Measurements from ENCODE around the gene GP5. TPM values are rescaled to one million over a fixed set of nuclear protein-coding genes. Genes with fewer than 3 reads are reported as not detected.

The GP5 gene
- total and polyA plus RNA-seq, 9 of the 15 experiments (the other 6 are each of a cell fraction or from before 2014, with no cell fraction given) = 0.03 to 0.04 (median 0.04) TPM; not detected in 6

DNA sequence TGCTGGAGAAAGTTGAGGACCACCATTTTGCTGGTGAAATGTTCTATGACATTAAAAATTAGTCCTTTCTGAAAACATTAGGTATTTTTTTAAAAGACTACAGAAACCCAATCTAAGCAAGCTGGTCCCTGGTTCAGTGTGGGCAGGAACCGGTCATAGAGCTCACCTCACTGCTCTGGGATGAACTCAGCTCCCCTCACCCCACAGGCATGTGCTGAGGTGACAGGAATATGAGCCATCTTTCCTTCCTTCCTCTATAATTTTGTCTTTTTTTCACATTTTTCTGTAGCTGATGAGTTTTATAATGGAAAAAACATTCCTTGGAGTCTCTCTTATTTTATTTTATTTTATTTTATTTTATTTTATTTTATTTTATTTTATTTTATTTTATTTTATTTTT, 21.4 kb downstream of the GP5 start:
- POLR2A ChIA-PET = interaction anchor here (1.5 kb wide), 1 partner anchor 17 kb away, joined by 4 read pairs; no protein-coding TSS in a partner anchor
- CTCF ChIA-PET (ENCODE audit: low intra/inter-chr PET ratio) = no interaction called here
- BruUV-seq (replicated peaks) = no TSS peak
- H4K20me1 ChIP-seq (replicated peaks; ENCODE audit: control insufficient read depth, insufficient read depth, low read length) = no peaks in the 10 kb centered on the region; the same call in 1 of the 2 replicates
- no peak for ATAC-seq
- H3K79me2 ChIP-seq (ENCODE audit: control insufficient read depth, insufficient read depth, low read length) = no peaks in the 10 kb centered on the region
- FAIRE-seq = no peak
- no peak overlapping the region for H2AFZ ChIP-seq (ENCODE audit: low read depth, low read length)
- H3K9ac ChIP-seq (ENCODE audit: insufficient read depth in 1 of 2, low read depth in 2 of 2, low read length in 2 of 2) = no peak overlapping the region
- in situ Hi-C loops (cut with MboI) = no loop called here
- no peak overlapping the region for H3K27ac ChIP-seq (ENCODE audit: extremely low read depth, low read depth, low read length)
- DNase-seq (ENCODE audit: extremely low read depth in 1 of 4, low spot score in 3 of 4) = no peak
- no peak overlapping the region for H3K4me2 ChIP-seq (ENCODE audit: insufficient read depth, low read length)
- H3K9me1 ChIP-seq (ENCODE audit: control insufficient read depth, insufficient read depth, low read length) = no peaks in the 10 kb centered on the region
- peaks cover 55 to 76% of the 10 kb centered on the region in 2 experiments for H3K27me3 ChIP-seq (ENCODE audit: control insufficient read depth in 2 of 2, insufficient read depth in 2 of 2, low read length in 2 of 2)
- H3K36me3 ChIP-seq (ENCODE audit: control insufficient read depth, insufficient read depth, low read length) = no peaks in the 10 kb centered on the region
- 0% methylated on average over 1 of the region's 1 CpG for WGBS (ENCODE audit: insufficient coverage, low coverage, missing lambda C conversion rate)
- H3K4me3 ChIP-seq = no peak overlapping the region
- no peaks in the 10 kb centered on the region for H3K9me3 ChIP-seq (replicated peaks; ENCODE audit: control insufficient read depth, insufficient read depth, low read depth, low read length)
- peaks cover 0 to 5% of the 10 kb centered on the region in 2 experiments; a peak in 1 of 5 replicates for H3K4me1 ChIP-seq (replicated peaks in 1 of 2; ENCODE audit: control insufficient read depth in 2 of 2, insufficient read depth in 2 of 2, low read length in 2 of 2)
- intact Hi-C loops (cut with micrococcal nuclease) = no loop called here
- TF ChIP-seq, protein P1, sequence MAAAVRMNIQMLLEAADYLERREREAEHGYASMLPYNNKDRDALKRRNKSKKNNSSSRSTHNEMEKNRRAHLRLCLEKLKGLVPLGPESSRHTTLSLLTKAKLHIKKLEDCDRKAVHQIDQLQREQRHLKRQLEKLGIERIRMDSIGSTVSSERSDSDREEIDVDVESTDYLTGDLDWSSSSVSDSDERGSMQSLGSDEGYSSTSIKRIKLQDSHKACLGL (CRISPR knock-in tag; IDR thresholded peaks at IDR 0.05; ENCODE audit: borderline replicate concordance, poor library complexity, severe bottlenecking) = no peak
- TF ChIP-seq, protein P2, sequence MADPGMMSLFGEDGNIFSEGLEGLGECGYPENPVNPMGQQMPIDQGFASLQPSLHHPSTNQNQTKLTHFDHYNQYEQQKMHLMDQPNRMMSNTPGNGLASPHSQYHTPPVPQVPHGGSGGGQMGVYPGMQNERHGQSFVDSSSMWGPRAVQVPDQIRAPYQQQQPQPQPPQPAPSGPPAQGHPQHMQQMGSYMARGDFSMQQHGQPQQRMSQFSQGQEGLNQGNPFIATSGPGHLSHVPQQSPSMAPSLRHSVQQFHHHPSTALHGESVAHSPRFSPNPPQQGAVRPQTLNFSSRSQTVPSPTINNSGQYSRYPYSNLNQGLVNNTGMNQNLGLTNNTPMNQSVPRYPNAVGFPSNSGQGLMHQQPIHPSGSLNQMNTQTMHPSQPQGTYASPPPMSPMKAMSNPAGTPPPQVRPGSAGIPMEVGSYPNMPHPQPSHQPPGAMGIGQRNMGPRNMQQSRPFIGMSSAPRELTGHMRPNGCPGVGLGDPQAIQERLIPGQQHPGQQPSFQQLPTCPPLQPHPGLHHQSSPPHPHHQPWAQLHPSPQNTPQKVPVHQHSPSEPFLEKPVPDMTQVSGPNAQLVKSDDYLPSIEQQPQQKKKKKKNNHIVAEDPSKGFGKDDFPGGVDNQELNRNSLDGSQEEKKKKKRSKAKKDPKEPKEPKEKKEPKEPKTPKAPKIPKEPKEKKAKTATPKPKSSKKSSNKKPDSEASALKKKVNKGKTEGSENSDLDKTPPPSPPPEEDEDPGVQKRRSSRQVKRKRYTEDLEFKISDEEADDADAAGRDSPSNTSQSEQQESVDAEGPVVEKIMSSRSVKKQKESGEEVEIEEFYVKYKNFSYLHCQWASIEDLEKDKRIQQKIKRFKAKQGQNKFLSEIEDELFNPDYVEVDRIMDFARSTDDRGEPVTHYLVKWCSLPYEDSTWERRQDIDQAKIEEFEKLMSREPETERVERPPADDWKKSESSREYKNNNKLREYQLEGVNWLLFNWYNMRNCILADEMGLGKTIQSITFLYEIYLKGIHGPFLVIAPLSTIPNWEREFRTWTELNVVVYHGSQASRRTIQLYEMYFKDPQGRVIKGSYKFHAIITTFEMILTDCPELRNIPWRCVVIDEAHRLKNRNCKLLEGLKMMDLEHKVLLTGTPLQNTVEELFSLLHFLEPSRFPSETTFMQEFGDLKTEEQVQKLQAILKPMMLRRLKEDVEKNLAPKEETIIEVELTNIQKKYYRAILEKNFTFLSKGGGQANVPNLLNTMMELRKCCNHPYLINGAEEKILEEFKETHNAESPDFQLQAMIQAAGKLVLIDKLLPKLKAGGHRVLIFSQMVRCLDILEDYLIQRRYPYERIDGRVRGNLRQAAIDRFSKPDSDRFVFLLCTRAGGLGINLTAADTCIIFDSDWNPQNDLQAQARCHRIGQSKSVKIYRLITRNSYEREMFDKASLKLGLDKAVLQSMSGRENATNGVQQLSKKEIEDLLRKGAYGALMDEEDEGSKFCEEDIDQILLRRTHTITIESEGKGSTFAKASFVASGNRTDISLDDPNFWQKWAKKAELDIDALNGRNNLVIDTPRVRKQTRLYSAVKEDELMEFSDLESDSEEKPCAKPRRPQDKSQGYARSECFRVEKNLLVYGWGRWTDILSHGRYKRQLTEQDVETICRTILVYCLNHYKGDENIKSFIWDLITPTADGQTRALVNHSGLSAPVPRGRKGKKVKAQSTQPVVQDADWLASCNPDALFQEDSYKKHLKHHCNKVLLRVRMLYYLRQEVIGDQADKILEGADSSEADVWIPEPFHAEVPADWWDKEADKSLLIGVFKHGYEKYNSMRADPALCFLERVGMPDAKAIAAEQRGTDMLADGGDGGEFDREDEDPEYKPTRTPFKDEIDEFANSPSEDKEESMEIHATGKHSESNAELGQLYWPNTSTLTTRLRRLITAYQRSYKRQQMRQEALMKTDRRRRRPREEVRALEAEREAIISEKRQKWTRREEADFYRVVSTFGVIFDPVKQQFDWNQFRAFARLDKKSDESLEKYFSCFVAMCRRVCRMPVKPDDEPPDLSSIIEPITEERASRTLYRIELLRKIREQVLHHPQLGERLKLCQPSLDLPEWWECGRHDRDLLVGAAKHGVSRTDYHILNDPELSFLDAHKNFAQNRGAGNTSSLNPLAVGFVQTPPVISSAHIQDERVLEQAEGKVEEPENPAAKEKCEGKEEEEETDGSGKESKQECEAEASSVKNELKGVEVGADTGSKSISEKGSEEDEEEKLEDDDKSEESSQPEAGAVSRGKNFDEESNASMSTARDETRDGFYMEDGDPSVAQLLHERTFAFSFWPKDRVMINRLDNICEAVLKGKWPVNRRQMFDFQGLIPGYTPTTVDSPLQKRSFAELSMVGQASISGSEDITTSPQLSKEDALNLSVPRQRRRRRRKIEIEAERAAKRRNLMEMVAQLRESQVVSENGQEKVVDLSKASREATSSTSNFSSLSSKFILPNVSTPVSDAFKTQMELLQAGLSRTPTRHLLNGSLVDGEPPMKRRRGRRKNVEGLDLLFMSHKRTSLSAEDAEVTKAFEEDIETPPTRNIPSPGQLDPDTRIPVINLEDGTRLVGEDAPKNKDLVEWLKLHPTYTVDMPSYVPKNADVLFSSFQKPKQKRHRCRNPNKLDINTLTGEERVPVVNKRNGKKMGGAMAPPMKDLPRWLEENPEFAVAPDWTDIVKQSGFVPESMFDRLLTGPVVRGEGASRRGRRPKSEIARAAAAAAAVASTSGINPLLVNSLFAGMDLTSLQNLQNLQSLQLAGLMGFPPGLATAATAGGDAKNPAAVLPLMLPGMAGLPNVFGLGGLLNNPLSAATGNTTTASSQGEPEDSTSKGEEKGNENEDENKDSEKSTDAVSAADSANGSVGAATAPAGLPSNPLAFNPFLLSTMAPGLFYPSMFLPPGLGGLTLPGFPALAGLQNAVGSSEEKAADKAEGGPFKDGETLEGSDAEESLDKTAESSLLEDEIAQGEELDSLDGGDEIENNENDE (IDR thresholded peaks at IDR 0.05; ENCODE audit: low read depth, low read length) = no peak
- TF ChIP-seq SAFB2 (IDR thresholded peaks at IDR 0.05; ENCODE audit: borderline replicate concordance, low read depth, low read length, severe bottlenecking) (no peak), PTTG1 (tag; IDR thresholded peaks at IDR 0.05; ENCODE audit: low read depth) (no peak), TCF3 (CRISPR knock-in tag; IDR thresholded peaks at IDR 0.05) (no peak), XRCC5 (IDR thresholded peaks at IDR 0.05; ENCODE audit: low read depth, low read length) (no peak), ZNF507 (tag; conservative IDR thresholded peaks at IDR 0.05) (no peak), SRSF1 (IDR thresholded peaks at IDR 0.05; ENCODE audit: low read depth, low read length) (no peak)
- TF ChIP-seq, protein P3, sequence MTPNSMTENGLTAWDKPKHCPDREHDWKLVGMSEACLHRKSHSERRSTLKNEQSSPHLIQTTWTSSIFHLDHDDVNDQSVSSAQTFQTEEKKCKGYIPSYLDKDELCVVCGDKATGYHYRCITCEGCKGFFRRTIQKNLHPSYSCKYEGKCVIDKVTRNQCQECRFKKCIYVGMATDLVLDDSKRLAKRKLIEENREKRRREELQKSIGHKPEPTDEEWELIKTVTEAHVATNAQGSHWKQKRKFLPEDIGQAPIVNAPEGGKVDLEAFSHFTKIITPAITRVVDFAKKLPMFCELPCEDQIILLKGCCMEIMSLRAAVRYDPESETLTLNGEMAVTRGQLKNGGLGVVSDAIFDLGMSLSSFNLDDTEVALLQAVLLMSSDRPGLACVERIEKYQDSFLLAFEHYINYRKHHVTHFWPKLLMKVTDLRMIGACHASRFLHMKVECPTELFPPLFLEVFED (CRISPR knock-in tag; conservative IDR thresholded peaks at IDR 0.05) = no peak

Measured in K562 (cell line).